ENCODE results near the gene IL17F. TPM values are rescaled to one million over a fixed set of nuclear protein-coding genes. Genes with fewer than 3 reads are reported as not detected.

Gene IL17F
- total RNA-seq, 1 experiment from 2014 or later, result not detected

GRCh38 chr6:52230685-52231084 lies 13.6 kb downstream of the IL17F start:
- DNase-seq (ENCODE audit: unreplicated experiment), result peak; percentile 6
- peaks cover 13% of the 10 kb centered on the region for H3K27me3 Mint-ChIP-seq (ENCODE audit: insufficient read depth, unreplicated experiment)
- no peaks in the 10 kb centered on the region for H3K4me1 Mint-ChIP-seq (ENCODE audit: insufficient read depth, unreplicated experiment)
- ChIA-PET POLR2A (no interaction called here), CTCF (interaction anchor here (0.6 to 2.6 kb wide), 10 partner anchors 11 to 1119 kb away, joined by 3 to 16 read pairs (median 4); no protein-coding TSS in a partner anchor)
- no peaks in the 10 kb centered on the region for H3K9me3 Mint-ChIP-seq (ENCODE audit: unreplicated experiment)
- intact Hi-C loops (cut with micrococcal nuclease), result no loop called here
- no peak overlapping the region for H3K4me3 Mint-ChIP-seq (ENCODE audit: unreplicated experiment)
- H3K27ac Mint-ChIP-seq (ENCODE audit: low read depth, unreplicated experiment), result no peak overlapping the region
- no TSS peak for BruUV-seq (replicated peaks)
- no peaks in the 10 kb centered on the region for H3K36me3 Mint-ChIP-seq (ENCODE audit: insufficient read depth, unreplicated experiment)
- TF ChIP-seq CTCF (IDR thresholded peaks at IDR 0.05; ENCODE audit: unreplicated experiment), result no peak

GRCh38 chr6:52227495-52227894 lies 16.8 kb downstream of the IL17F start:
- no peak for TF ChIP-seq CTCF (IDR thresholded peaks at IDR 0.05; ENCODE audit: unreplicated experiment)
- no TSS peak for BruUV-seq (replicated peaks)
- Mint-ChIP-seq H3K9me3 (ENCODE audit: unreplicated experiment) (no peaks in the 10 kb centered on the region), H3K36me3 (ENCODE audit: insufficient read depth, unreplicated experiment) (no peaks in the 10 kb centered on the region), H3K4me1 (ENCODE audit: insufficient read depth, unreplicated experiment) (no peaks in the 10 kb centered on the region), H3K27me3 (ENCODE audit: insufficient read depth, unreplicated experiment) (peaks cover 33% of the 10 kb centered on the region), H3K4me3 (ENCODE audit: unreplicated experiment) (no peak overlapping the region), H3K27ac (ENCODE audit: low read depth, unreplicated experiment) (no peak overlapping the region)
- DNase-seq (ENCODE audit: unreplicated experiment), result no peak
- intact Hi-C loops (cut with micrococcal nuclease), result no loop called here
- CTCF ChIA-PET, result interaction anchor here (0.6 kb wide), 1 partner anchor 65 kb away, joined by 4 read pairs; no protein-coding TSS in a partner anchor
- POLR2A ChIA-PET, result no interaction called here

GRCh38 chr6:52221302-52221701 lies 23.0 kb downstream of the IL17F start:
- Mint-ChIP-seq H3K36me3 (ENCODE audit: insufficient read depth, unreplicated experiment) (no peaks in the 10 kb centered on the region), H3K27me3 (ENCODE audit: insufficient read depth, unreplicated experiment) (peaks cover 51% of the 10 kb centered on the region), H3K9me3 (ENCODE audit: unreplicated experiment) (no peaks in the 10 kb centered on the region), H3K27ac (ENCODE audit: low read depth, unreplicated experiment) (no peak overlapping the region), H3K4me3 (ENCODE audit: unreplicated experiment) (no peak overlapping the region), H3K4me1 (ENCODE audit: insufficient read depth, unreplicated experiment) (no peaks in the 10 kb centered on the region)
- CTCF ChIA-PET, result no interaction called here
- intact Hi-C loops (cut with micrococcal nuclease), result no loop called here
- BruUV-seq (replicated peaks), result no TSS peak
- DNase-seq (ENCODE audit: unreplicated experiment), result no peak
- POLR2A ChIA-PET, result no interaction called here
- TF ChIP-seq CTCF (IDR thresholded peaks at IDR 0.05; ENCODE audit: unreplicated experiment), result no peak

- Mint-ChIP-seq H3K9me3 (ENCODE audit: unreplicated experiment) (no peaks in the 10 kb centered on the region), H3K4me1 (ENCODE audit: insufficient read depth, unreplicated experiment) (no peaks in the 10 kb centered on the region), H3K36me3 (ENCODE audit: insufficient read depth, unreplicated experiment) (no peaks in the 10 kb centered on the region), H3K27ac (ENCODE audit: low read depth, unreplicated experiment) (no peak overlapping the region), H3K27me3 (ENCODE audit: insufficient read depth, unreplicated experiment) (peaks cover 24% of the 10 kb centered on the region), H3K4me3 (ENCODE audit: unreplicated experiment) (no peak overlapping the region)
- intact Hi-C loops (cut with micrococcal nuclease), result no loop called here
- ChIA-PET POLR2A (no interaction called here), CTCF (interaction anchor here (0.6 kb wide), 1 partner anchor 25 kb away, joined by 3 read pairs; no protein-coding TSS in a partner anchor)
- no TSS peak for BruUV-seq (replicated peaks)
- TF ChIP-seq CTCF (IDR thresholded peaks at IDR 0.05; ENCODE audit: unreplicated experiment), result no peak
- no peak for DNase-seq (ENCODE audit: unreplicated experiment)
Observed at GRCh38 chr6:52217761-52218160, 26.5 kb downstream of the IL17F start.

Measured in MCF 10A (cell line).